ENCODE results near the gene FMO4. TPM values are rescaled to one million over a fixed set of nuclear protein-coding genes. Genes with fewer than 3 reads are reported as not detected.
"Not testable (repeated sequence)": the region's sequence is repeated elsewhere in the genome, so short reads cannot be mapped to it uniquely, and the experiment has no call there.

Gene FMO4
- total RNA-seq, 2 donors from 2014 or later: 3.1 to 3.8 TPM

DNA sequence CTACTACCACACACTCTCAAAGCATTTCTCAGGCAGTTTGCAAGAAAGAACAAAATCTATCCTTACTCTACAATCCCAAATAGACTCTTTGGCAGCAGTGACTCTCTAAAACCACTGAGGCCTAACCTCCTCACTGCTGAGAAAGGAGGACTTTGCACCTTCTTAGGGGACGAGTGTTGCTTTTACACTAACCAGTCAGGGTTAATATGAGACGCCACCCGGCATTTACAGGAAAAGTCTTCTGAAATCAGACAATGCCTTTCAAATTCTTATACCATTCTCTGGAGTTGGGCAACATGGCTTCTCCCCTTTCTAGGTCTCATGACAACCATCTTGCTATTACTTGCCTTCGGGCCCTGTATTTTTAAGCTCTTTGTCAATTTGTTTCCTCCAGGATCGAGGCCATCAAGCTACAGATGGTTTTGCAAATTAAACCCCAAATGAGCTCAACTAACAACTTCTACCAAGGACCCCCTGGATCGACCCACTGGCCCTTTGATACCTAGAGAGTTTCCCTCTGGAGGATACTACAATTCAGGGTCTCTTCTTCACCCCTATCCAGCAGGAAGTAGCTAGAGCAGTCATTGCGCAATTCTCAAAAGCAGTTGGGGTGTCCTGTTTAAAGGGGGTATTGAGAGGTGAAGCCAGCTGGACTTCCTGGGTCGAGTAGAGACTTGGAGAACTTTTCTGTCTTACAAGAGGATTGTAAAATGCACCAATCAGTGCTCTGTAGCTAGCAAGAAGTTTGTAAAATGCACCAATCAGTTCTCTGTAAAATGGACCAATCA, 2.0 kb upstream of the FMO4 start:
- intact Hi-C loops (cut with DNase I): loop anchor here (5.0 kb wide), 3 partner anchors 60 to 345 kb away; partner anchors contain the start of gene FMO1 (in 1 of the 2)
- DNase-seq (no peak), ATAC-seq (no peak)

DNA sequence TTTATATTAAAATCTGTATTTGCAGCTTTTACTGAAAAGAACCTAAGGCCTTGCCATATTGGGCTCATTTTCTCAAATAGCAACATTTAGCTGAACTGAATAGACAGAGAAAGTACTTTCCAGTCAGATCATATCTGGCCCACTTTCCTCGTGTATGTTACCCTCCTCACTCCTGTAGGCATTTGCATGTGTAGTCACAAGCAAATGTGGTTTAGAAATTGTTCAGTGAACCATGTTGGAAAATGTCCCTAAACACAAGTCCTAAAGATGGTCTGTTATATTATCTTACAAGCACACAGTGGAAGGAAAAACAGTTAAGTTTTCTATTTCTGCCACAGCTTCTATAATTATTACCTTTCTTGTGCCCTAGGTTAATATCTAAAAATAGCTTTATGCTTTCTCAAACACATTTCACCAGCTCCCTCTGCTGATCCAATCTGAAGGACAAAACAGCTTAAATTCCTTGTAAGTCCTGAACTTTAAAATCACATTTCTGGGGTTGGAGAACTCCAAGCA, 606 bp upstream of the FMO4 start:
- ATAC-seq (no peak), DNase-seq (no peak)
- intact Hi-C loops (cut with DNase I): loop anchor here (5.0 kb wide), 3 partner anchors 61 to 346 kb away; partner anchors contain the start of gene FMO1 (in 1 of the 2)

DNA sequence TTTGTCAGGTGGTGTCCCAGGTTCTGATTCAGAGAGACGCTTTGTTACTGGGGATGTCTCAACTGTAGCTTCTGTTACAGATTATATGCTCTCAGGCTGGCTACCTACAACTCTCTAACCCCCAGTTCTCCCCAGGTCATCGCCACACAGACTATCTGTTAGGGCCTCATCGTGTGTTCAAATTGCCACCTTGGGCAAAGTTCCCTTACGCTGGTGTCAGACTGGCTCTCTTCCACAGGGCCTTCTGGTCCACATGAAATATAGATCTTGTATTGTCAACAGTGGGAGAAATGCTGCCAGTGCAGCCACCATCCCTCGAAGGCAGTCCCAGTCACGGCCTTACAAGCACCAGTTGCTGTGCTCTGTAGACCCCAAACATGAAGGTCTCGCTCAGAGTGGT, 15.3 kb downstream of the FMO4 start:
- ATAC-seq (no peak), DNase-seq (no peak)
- intact Hi-C loops (cut with DNase I): no loop called here

DNA sequence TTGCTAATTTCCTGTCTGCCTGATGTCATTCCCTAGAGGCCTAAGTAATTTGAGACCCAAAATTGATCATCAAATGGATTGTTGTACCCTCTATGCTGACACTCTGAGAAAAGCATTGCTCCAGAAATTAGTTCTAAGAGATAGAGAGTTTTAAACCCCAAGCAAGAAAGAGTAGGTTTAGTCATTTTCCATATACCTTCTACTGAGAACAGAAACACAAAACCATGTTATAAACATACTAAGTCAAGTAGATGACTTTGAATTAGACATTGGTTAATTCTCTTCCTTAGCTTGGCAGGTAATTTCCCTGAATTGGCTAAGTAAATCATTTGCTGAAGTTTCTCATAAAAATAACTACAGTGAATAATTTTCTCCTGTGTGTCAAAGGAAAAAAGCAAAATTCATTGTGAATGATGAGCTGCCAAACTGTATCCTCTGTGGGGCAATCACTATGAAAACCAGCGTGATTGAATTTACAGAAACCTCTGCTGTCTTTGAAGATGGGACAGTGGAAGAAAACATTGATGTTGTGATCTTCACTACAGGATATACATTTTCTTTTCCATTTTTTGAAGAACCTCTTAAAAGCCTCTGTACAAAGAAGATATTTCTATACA, 20.1 kb downstream of the FMO4 start:
- DNase-seq: no peak
- ATAC-seq: no peak

DNA sequence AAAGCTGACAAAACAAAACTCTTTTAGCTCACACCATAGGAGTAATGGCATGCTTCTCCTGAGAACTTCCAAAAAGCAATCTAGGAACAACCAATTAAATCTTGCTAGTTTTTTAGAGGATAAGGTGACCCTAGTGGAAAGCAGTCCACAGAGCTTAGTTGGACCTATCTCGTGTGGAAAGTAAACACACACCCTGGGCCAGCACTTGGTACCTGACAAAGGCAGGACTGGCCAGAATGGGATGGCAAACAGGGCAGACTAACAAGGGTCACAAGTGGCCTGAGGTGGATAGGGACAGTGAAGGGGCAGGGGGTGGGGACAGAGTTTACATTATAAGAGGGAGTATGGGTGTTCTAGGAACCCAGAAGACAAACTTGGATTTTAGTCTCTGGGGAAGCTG, 22.0 kb downstream of the FMO4 start:
- no peak for ATAC-seq
- intact Hi-C loops (cut with DNase I): no loop called here
- DNase-seq: no peak

More for the DNA sequence above, 20.1 kb downstream of the FMO4 start:
- intact Hi-C loops (cut with DNase I): no loop called here

DNA sequence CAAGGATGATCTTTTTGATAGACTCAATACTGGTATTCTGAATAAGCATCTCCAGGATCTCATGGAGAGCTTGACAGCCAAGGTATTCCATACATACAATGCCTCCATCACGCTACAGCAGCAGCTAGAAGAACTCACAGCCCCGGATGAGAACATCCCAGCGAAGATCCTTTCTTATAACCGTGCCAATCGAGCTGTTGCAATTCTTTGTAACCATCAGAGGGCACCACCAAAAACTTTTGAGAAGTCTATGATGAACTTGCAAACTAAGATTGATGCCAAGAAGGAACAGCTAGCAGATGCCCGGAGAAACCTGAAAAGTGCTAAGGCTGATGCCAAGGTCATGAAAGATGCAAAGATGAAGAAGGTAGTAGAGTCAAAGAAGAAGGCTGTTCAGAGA, 25.4 kb downstream of the FMO4 start:
- ATAC-seq; DNase-seq; intact Hi-C loops (cut with DNase I): not testable (repeated sequence)

DNA sequence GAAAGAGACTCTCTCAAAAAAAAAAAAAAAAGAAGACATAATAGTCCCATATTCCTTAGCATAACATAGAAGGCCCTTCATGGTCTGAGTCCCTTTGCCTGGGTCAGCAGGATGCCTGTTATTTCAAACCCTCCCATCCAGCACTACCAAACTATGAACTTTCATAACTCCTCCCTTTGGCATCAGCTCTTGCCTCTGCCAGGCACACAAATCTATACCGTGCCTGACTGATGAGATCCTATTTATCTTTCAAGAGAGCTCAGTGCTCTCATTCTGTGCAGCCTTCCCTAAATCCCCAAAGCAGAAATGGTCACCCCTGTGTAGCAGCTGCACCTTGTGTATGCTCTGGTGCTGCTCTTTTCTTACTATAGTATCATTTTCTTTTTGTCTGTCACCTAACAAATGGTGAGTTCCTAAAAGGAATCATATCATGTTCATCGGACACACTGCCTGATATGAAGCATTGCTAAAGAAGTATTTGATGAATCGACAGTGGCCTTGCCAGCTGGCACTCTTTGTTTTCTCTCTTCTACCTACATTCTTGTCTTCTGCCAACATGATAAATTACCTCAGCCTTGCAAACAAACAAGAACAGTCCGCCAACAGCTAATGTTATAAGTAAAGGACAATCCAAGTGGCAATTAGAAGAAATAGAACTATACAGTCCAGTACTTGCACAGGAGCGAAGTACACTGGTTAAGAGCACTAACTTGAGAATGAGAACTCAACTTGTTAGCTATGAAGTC, 29.9 kb downstream of the FMO4 start:
- intact Hi-C loops (cut with DNase I): no loop called here
- peak in 1 of 2 donors; percentile 63 for ATAC-seq

DNA sequence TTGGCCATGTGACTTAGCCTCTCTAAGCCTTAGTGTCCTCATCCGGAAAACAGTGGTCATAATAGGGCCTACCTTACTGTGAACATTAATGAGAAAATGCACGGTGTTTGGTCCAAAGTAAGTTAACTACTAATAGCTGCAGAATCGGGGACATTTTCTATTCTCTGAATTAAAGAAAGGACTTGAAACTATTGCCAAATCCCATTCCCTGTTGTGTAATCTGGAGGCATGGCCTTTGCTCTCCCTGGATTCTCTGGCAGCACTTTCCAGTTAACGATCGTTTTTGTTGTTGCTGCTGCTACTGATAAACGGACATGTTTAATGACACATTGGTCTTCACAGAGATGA, 30.5 kb downstream of the FMO4 start:
- ATAC-seq (peak; percentile 27 to 38), DNase-seq (no peak)
- intact Hi-C loops (cut with DNase I): no loop called here

More for the DNA sequence above, 29.9 kb downstream of the FMO4 start:
- no peak for DNase-seq

DNA sequence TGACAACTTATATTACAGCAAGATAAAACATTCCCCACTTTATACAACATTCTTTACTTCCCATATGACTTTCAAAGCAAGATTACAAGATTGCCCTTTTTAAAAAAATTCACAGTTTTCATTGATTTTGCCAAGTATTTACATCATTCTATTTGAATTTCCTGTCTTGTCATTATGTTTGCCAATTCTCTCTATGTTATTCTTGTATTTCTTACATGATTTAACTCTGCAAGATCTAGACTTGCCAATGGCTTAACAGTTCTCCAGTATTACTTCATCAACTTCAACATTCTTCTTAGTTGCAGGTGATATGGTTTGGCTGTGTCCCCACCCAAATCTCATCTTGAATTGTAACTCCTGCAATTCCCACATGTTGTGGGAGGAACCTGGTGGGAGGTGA, 31.6 kb downstream of the FMO4 start:
- intact Hi-C loops (cut with DNase I): no loop called here
- DNase-seq (no peak), ATAC-seq (no peak)

DNA sequence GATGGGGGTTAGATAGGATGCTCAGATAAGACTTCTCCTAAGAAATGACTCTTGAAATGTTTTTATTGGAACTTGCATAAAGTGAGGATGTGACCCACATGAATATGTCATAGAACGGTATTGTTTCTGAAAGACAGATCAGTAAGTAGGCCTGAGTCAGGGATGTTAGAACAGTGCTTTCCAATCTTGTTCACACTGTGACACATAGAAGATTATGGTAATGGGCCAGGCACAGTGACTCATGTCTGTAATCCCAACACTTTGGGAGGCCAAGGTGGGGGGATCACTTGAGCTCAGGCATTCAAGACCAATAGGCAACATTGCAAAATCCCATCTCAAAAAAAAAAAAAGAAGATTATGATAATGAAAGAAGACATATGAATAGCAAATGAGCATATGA, 32.9 kb downstream of the FMO4 start:
- intact Hi-C loops (cut with DNase I): no loop called here
- ATAC-seq (no peak), DNase-seq (no peak)

DNA sequence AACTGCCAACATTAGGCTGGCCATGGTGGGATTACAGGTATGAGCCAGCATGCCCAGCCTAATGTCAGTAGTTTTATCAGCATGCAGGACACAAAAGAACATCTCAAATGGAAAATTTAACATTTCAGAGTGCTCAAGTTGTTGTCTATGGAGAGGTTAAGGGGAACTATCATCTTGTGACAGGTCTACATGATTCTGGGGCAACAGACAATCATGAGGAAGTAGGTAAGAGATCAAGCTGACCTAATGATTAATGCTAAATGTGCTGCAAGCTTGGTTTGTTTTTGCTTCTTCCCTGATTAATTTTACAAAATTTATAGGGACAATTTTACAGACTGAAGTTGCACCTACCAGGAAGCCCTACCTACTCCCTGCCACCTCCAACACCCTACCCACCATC, 36.6 kb downstream of the FMO4 start:
- ATAC-seq (no peak), DNase-seq (no peak)
- intact Hi-C loops (cut with DNase I): no loop called here

DNA sequence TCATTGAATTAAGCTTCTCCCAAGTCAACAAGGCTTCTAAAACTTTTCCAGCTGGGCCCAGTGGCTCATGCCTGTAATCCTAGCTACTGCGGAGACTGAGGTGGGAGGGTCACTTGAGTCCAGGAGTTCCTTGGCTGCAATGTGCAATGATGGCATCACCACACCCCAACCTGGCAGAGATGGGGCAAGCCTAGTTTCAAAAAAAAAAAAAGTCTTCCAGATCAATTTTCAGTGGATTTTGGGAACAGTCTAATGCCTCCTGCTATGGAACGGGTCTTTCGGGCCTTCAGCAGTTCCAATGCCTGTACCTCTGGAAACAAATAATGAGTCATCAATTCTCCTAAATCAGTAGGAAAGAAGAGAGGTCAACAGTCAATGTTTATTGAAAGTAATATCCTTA, 38.0 kb downstream of the FMO4 start:
- intact Hi-C loops (cut with DNase I): no loop called here
- ATAC-seq (no peak), DNase-seq (no peak)

DNA sequence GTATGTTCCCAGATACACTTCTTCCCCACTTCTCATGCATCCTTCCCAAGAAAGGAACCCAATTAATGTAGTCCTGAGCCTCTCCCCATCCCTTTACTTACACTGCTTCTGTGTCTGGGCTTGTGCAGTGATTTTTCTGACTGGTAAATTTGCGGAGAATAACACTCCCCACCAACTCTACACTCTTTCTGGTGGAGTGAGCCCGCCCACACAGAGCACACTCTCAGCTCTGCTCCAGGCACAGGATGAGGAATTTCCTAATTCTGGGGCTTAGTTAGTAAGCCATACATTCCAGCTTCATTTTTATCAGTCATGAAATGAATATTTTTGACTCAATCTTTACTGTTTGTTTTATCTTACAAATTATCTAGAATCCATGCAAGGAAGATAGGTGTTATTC, 38.6 kb downstream of the FMO4 start:
- ATAC-seq: no peak
- intact Hi-C loops (cut with DNase I): no loop called here
- DNase-seq: no peak

DNA sequence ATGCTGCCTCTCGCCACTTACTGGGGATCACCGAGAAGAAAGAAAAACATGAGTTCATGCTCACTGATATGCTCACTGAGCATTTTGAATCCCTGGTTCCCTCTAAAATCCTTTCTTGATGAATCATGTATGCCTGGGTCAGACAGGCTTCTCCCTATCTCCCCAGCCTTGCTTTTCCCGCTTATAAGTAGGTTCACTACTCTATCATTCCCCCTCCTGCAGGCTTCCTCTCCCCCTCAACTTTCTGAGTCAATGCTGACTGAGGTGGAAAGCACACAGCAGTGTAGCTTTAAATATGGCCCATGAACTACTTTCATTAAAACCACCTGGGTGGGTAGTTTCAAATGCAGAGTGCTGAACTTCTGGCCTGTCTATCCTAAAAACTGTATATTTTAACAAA, 41.7 kb downstream of the FMO4 start:
- DNase-seq (no peak), ATAC-seq (peak in 1 of 2 donors; percentile 91)
- intact Hi-C loops (cut with DNase I): no loop called here

DNA sequence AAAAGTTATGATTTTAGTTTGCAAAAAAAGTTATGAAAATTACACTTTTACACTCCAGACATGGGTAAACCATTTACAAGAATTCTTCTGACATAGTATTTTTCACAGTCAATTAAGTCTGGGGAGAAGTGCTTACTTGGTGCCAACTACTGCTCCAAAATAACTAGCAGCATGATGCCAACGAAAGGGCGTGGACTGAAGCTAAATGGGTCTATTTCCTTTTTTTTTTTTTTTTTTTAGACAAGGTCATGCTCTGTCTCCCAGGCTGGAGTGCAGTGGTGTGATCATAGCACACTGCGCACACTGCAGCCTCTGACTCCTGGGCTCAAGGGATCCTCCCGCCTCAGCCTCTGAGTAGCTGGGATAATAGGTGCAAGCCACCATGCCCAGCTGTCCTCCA, 43.2 kb downstream of the FMO4 start:
- DNase-seq: no peak
- intact Hi-C loops (cut with DNase I): no loop called here
- ATAC-seq: no peak

DNA sequence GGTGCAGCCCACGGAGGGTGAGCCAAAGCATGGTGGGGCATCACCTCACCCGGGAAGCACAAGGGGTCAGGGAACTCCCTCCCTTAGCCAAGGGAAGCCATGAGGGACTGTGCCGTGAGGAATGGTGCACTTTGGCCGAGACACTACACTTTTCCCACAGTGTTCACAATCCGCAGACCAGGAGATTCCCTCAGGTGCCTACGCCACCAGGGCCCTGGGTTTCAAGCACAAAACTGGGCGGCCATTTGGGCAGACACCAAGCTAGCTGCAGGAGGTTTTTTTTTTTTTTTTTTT, 45.3 kb downstream of the FMO4 start:
- DNase-seq; intact Hi-C loops (cut with DNase I); ATAC-seq: not testable (repeated sequence)

DNA sequence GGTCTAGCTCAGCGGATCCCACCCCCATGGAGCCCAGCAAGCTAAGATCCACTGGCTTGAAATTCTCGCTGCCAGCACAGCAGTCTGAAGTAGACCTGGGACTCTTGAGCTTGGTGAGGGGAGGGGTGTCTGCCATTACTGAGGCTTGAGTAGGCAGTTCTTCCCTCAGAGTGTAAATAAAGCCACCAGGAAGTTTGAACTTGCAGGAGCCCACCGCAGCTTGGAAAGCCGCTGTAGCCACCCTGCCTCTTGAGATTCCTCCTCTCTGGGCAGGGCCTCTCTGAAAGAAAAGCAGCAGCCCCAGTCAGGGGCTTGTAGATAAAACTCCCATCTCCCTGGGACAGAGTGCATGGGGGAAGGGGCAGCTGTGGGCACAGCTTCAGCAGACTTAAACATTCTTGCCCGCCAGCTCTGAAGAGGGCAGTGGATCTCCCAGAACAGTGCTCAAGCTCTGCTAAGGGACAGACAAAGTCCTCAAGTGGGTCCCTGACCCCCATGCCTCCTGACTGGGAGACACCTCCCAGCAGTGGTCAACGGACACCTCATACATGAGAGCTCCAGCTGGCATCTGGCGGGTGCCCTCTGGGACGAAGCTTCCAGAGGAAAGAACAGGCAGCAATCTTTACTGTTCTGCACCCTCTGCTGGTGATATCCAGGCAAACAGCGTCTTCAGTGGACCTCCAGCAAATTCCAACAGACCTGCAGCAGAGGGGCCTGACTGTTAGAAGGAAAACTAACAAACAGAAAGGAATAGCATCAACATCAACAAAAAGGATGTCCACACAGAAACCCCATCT, 45.9 kb downstream of the FMO4 start:
- intact Hi-C loops (cut with DNase I); ATAC-seq; DNase-seq: not testable (repeated sequence)

DNA sequence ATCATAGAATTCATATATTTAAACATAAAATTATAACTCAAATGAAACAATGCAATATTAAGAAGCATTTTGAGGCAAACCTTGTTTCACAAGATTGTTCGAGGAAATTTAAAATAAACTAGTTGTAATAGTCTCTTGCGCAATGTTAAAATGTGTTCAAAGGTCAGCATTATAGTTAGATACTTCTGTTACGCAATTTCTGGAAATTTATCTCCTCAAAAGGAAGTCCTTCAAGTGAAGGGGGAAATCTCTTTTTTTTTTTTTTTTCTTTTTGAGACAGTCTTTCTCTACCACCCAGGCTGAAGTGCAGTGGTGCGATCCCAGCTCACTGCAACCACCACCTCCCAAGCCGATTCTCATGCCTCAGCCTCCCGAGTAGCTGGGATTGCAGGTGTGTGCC, 52.1 kb downstream of the FMO4 start:
- intact Hi-C loops (cut with DNase I): no loop called here

DNA sequence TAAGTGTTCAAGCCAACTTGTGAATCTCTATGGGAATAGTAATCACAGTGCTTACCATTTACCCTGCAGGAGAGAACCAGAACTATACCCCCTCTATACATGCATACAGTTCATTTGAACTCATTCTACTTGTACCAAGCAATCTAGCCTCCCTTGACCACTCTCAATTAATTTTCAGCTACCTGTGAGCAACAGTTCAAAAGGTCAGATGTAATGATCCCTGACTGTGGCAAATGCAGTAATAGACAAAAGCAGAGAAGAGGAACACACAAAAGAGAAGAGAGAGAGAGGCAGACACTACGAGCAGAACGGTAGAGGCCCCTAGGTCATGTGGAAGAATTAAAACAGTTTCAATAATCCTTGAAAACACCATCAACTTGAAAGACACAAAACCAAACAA, 52.8 kb downstream of the FMO4 start:
- no peak for ATAC-seq
- no peak for DNase-seq
- intact Hi-C loops (cut with DNase I): no loop called here

More for the DNA sequence above, 52.1 kb downstream of the FMO4 start:
- DNase-seq: no peak
- no peak for ATAC-seq
